Activated naive CD8-positive, alpha-beta T cell treated with anti-CD3 and anti-CD28 coated beads for 36 hours (primary cell): Measurements from ENCODE around the gene KANTR. TPM values are rescaled to one million over a fixed set of nuclear protein-coding genes. Genes with fewer than 3 reads are reported as not detected.
A peak's percentile ranks its signal among the peaks of the same experiment; 100 is the strongest.

Source experiments
- DNase-seq: peaks from one replicate; pipeline ENCODE4 v3.0.0; 2021
- H3K27ac Mint-ChIP-seq: one replicate; pipeline ENCODE4 v1.8.0; 2022; ENCODE audit warnings: mild to moderate bottlenecking, moderate library complexity, mixed read lengths
- H3K27me3 Mint-ChIP-seq: one replicate; pipeline ENCODE4 v1.8.0; 2022; ENCODE audit warnings: mild to moderate bottlenecking, mixed read lengths
- H3K36me3 Mint-ChIP-seq: one replicate; pipeline ENCODE4 v1.8.0; 2021; ENCODE audit warnings: mild to moderate bottlenecking, mixed read lengths
- H3K4me1 Mint-ChIP-seq: one replicate; pipeline ENCODE4 v1.8.0; 2021; ENCODE audit warnings: mixed read lengths
- H3K4me3 Mint-ChIP-seq: one replicate; pipeline ENCODE4 v1.8.0; 2022; ENCODE audit warnings: mild to moderate bottlenecking, moderate library complexity, mixed read lengths
- H3K9me3 Mint-ChIP-seq: one replicate; pipeline ENCODE4 v1.8.0; 2022; ENCODE audit warnings: mixed read lengths
- total RNA-seq, 2 experiments: library from RNA; stranded (reverse); gene quantifications; one replicate each; pipeline ENCODE4 v1.2.3, GENCODE V29; 2021

The KANTR gene
- total RNA-seq, 2 experiments from 2014 or later, result 6.3 to 6.4 TPM

- no peak for DNase-seq
- H3K4me3 Mint-ChIP-seq, result peak overlapping the region; percentile 81
- peak overlapping the region; percentile 96 for H3K27ac Mint-ChIP-seq
- H3K9me3 Mint-ChIP-seq, result no peaks in the 10 kb centered on the region
- peaks cover 44% of the 10 kb centered on the region for H3K4me1 Mint-ChIP-seq
- H3K36me3 Mint-ChIP-seq, result peaks cover 27% of the 10 kb centered on the region
- H3K27me3 Mint-ChIP-seq, result no peaks in the 10 kb centered on the region
These were observed 4.6 kb upstream of the KANTR start for GRCh38 chrX:53089224-53089842.

- Mint-ChIP-seq H3K27me3 (no peaks in the 10 kb centered on the region), H3K4me3 (no peak overlapping the region), H3K27ac (no peak overlapping the region), H3K4me1 (peaks cover 41% of the 10 kb centered on the region), H3K9me3 (no peaks in the 10 kb centered on the region), H3K36me3 (peaks cover 21% of the 10 kb centered on the region)
- DNase-seq, result no peak
These were observed 4.0 kb upstream of the KANTR start for GRCh38 chrX:53089925-53090324.

- Mint-ChIP-seq H3K27ac (no peak overlapping the region), H3K36me3 (peaks cover 10% of the 10 kb centered on the region), H3K9me3 (no peaks in the 10 kb centered on the region), H3K27me3 (no peaks in the 10 kb centered on the region), H3K4me3 (no peak overlapping the region), H3K4me1 (peaks cover 40% of the 10 kb centered on the region)
- no peak for DNase-seq
These were observed 2.6 kb upstream of the KANTR start for GRCh38 chrX:53091354-53091753.

GRCh38 chrX:53093177-53093655 is 726 bp upstream of the KANTR start:
- H3K27ac Mint-ChIP-seq, result peak overlapping the region; percentile 86
- H3K4me1 Mint-ChIP-seq, result peaks cover 23% of the 10 kb centered on the region

GRCh38 chrX:53094582-53094905 is 602 bp downstream of the KANTR start:
- Mint-ChIP-seq H3K36me3 (peaks cover 1% of the 10 kb centered on the region), H3K9me3 (no peaks in the 10 kb centered on the region), H3K4me3 (peak overlapping the region; percentile 91), H3K4me1 (peaks cover 16% of the 10 kb centered on the region), H3K27me3 (no peaks in the 10 kb centered on the region), H3K27ac (peak overlapping the region; percentile 86)
- no peak for DNase-seq

More at GRCh38 chrX:53093177-53093655, 726 bp upstream of the KANTR start:
- H3K9me3 Mint-ChIP-seq, result no peaks in the 10 kb centered on the region
- H3K27me3 Mint-ChIP-seq, result no peaks in the 10 kb centered on the region
- H3K36me3 Mint-ChIP-seq, result peaks cover 5% of the 10 kb centered on the region
- peak overlapping the region; percentile 91 for H3K4me3 Mint-ChIP-seq
- peak; percentile 81 for DNase-seq

DNA sequence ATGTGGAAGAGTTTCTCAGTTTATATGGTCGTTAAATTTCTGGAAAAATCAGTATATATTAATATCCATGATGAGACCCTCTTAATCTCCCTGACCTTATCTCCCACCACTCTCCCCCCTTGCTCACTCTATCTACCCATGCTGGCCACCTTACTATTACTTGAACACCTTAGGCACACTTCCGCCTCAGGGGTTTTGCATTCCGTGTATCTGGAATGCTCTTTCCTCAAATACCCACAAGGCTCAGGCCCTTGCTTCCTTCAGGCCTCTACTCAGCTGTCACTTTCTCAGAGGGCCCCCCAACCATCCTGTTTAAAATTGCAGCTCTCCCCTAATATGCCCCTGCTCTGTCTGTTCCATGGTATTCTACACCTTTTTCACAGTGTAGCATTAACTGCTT is 1.9 kb downstream of the KANTR start:
- DNase-seq, result no peak
- Mint-ChIP-seq H3K4me1 (peaks cover 14% of the 10 kb centered on the region), H3K9me3 (no peaks in the 10 kb centered on the region), H3K36me3 (peaks cover under 1% of the 10 kb centered on the region), H3K4me3 (no peak overlapping the region), H3K27me3 (no peaks in the 10 kb centered on the region), H3K27ac (no peak overlapping the region)

DNA sequence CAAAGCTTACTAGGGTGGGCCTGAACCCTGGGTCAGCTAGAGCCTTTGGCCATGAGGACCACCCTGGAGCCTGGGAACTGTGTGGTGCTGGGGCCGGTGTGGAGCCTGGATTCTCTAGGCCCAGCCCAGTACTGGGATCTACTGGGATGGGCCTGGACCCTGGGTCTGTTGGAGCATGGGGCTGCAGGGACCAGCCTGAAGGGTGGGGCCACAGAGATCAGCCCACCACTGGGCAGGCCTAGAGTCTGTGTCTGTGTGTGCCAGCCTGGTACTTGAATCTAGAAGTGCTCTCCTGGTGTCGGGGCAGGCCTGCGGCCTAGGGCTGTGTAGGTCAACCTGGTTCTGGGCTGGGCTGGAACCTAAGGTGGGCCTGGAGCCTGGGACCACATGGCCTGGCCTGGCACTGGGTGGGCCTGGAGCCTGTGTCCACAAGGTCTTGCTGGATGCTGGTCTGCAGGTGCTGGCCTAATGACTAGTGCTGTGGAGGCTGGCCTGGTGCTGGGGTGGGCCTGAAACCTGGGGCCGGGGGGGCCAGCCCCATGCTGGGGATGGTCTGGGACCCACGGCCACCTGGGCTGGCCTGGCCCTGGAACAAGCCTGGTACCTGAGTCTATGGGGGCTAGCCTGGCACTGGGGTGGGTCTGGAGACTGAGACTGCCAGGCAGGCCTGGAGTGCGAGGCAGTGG is 21.1 kb downstream of the KANTR start:
- Mint-ChIP-seq H3K27me3 (no peaks in the 10 kb centered on the region), H3K4me1 (peaks cover 2% of the 10 kb centered on the region), H3K9me3 (no peaks in the 10 kb centered on the region), H3K27ac (no peak overlapping the region), H3K36me3 (no peaks in the 10 kb centered on the region), H3K4me3 (no peak overlapping the region)
- no peak for DNase-seq

DNA sequence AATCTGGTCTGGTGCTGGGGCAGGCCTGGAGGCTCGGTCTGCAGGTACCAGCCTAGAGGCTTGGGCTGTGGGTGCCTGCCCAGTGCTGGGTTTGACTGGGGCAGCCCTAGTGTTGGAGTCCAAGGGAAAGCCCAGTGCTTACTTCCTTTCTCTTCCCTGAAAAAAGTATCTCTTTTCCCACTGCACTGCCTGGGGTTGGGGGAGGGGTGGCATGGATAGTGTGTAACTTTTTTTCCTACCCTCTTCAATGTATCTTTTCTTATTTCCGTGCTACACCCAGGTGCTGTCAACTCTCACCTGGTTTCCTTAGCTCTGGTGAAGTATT is 21.6 kb downstream of the KANTR start:
- Mint-ChIP-seq H3K27ac (no peak overlapping the region), H3K9me3 (no peaks in the 10 kb centered on the region), H3K4me3 (no peak overlapping the region), H3K4me1 (peaks cover 2% of the 10 kb centered on the region), H3K36me3 (no peaks in the 10 kb centered on the region), H3K27me3 (no peaks in the 10 kb centered on the region)
- no peak for DNase-seq

DNA sequence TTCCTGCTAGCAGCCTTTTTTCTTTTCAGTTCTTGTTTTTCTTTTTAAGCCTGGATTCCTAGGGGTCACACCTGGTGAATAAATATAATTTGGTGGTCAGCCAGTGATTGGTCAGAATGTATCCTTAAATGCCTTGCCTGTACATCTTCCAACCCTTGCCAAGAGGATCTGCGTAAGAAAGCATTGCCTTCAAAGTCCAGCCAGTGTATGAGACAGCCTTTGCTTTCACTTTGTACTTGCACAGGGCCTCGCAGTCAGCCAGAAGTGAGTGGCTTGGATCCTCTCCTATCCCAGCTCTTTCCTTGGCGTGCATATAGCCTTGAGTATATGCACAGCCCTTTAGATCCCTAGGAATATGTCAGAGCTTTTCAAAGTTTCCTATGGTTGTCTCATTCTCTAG is 22.2 kb downstream of the KANTR start:
- no peak for DNase-seq
- Mint-ChIP-seq H3K27ac (no peak overlapping the region), H3K9me3 (no peaks in the 10 kb centered on the region), H3K36me3 (no peaks in the 10 kb centered on the region), H3K27me3 (no peaks in the 10 kb centered on the region), H3K4me3 (no peak overlapping the region), H3K4me1 (peaks cover 2% of the 10 kb centered on the region)

DNA sequence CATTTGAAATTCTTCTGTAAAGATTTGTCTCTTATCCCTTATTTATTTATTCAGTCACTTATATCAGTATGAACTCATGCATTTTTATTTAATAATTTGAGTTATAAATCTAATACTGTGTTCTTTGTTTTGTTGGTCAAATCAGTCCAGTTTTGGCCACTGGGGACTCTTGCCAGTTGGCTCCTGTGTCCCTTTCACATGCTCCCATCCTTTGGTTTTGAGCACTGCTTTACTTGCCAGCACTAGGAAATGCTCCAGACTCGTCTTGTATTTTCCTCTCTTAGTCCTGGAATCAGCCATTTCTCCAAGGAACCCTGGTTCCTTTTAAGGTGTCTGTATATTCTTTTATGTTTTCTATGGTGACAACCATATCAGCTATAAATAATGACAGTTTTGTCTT is 28.1 kb downstream of the KANTR start:
- H3K4me1 Mint-ChIP-seq, result peaks cover 9% of the 10 kb centered on the region
- H3K27me3 Mint-ChIP-seq, result no peaks in the 10 kb centered on the region
- H3K4me3 Mint-ChIP-seq, result no peak overlapping the region
- DNase-seq, result no peak
- H3K36me3 Mint-ChIP-seq, result peaks cover 7% of the 10 kb centered on the region
- peaks cover 3% of the 10 kb centered on the region for H3K9me3 Mint-ChIP-seq
- H3K27ac Mint-ChIP-seq, result no peak overlapping the region

DNA sequence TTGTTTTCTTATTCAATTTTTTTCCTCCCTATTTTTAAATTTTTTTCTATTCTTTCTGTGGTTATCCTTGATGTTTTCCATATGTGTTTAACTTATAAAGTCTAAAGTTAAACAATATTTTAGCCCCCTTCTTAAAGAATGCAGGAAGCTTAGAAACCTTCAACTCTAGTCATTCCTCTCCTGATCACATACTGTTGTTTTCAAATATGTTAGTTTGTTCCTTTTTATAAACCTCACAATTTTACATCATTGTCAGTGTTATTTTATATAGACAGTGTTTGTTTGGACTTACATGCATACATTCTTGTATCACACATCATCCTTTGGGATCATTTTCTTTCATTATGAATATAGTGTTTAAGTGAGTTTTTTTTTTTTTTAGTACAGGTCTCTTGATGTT is 31.6 kb downstream of the KANTR start:
- Mint-ChIP-seq H3K4me3 (no peak overlapping the region), H3K36me3 (peaks cover 7% of the 10 kb centered on the region), H3K27me3 (no peaks in the 10 kb centered on the region), H3K4me1 (peaks cover 9% of the 10 kb centered on the region), H3K27ac (no peak overlapping the region), H3K9me3 (peaks cover 3% of the 10 kb centered on the region)
- no peak for DNase-seq

- no peak overlapping the region for H3K27ac Mint-ChIP-seq
- no peak overlapping the region for H3K4me3 Mint-ChIP-seq
- no peak for DNase-seq
- H3K27me3 Mint-ChIP-seq, result no peaks in the 10 kb centered on the region
- peaks cover 9% of the 10 kb centered on the region for H3K4me1 Mint-ChIP-seq
- peaks cover 7% of the 10 kb centered on the region for H3K36me3 Mint-ChIP-seq
- H3K9me3 Mint-ChIP-seq, result peaks cover 3% of the 10 kb centered on the region
These were observed 32.4 kb downstream of the KANTR start for GRCh38 chrX:53126377-53126776.

GRCh38 chrX:53128097-53128749 is 34.3 kb downstream of the KANTR start:
- Mint-ChIP-seq H3K27ac (no peak overlapping the region), H3K9me3 (peaks cover 3% of the 10 kb centered on the region), H3K4me3 (no peak overlapping the region), H3K36me3 (peaks cover 12% of the 10 kb centered on the region), H3K4me1 (peaks cover 9% of the 10 kb centered on the region), H3K27me3 (no peaks in the 10 kb centered on the region)
- no peak for DNase-seq

- Mint-ChIP-seq H3K27ac (no peak overlapping the region), H3K27me3 (no peaks in the 10 kb centered on the region), H3K4me1 (no peaks in the 10 kb centered on the region), H3K4me3 (no peak overlapping the region), H3K36me3 (peaks cover 7% of the 10 kb centered on the region), H3K9me3 (no peaks in the 10 kb centered on the region)
- DNase-seq, result no peak
These were observed 39.5 kb downstream of the KANTR start for GRCh38 chrX:53133400-53133799.

DNA sequence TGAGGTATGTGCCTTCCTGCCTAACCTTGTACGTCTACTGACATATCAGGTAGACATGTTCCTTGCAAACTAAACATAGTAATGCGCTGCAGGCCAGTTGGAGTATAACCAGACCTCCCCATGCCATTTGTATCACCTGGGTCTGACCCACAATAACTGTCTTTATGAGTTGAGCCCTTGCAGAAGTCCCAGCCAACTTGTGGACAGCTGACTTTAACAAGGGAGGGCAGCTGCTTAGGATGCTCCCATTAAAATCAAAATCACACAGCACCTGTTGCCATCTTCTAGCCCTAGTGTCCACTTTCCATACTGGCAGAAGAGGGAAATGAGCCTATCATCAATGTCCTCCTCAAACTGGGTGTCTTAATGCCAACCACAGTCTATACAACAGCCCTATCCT is 41.6 kb downstream of the KANTR start:
- Mint-ChIP-seq H3K27ac (peak overlapping the region; percentile 54), H3K4me3 (no peak overlapping the region), H3K27me3 (no peaks in the 10 kb centered on the region), H3K36me3 (peaks cover 7% of the 10 kb centered on the region), H3K9me3 (no peaks in the 10 kb centered on the region), H3K4me1 (no peaks in the 10 kb centered on the region)
- DNase-seq, result no peak

- H3K27ac Mint-ChIP-seq, result no peak overlapping the region
- no peaks in the 10 kb centered on the region for H3K36me3 Mint-ChIP-seq
- DNase-seq, result no peak
- H3K4me3 Mint-ChIP-seq, result no peak overlapping the region
- no peaks in the 10 kb centered on the region for H3K27me3 Mint-ChIP-seq
- H3K4me1 Mint-ChIP-seq, result no peaks in the 10 kb centered on the region
- H3K9me3 Mint-ChIP-seq, result no peaks in the 10 kb centered on the region
These were observed 59.6 kb downstream of the KANTR start for GRCh38 chrX:53153581-53153980.
